Neural cell (in vitro differentiated cells): ENCODE data around the gene BRD7. TPM values are rescaled to one million over a fixed set of nuclear protein-coding genes. Genes with fewer than 3 reads are reported as not detected.

Experiments used
- H2AFZ ChIP-seq: fragments of 200-600, 300-800 bp; sonication (generic), shearing (Covaris generic); 2 replicates; pipeline ENCODE4 v1.6.0; 2014; ENCODE audit warnings: low read depth, mild to moderate bottlenecking, antibody characterized with exemption, low read length, moderate library complexity
- H3F3A ChIP-seq: fragments of 200-600 bp; shearing (Covaris generic); 2 replicates; pipeline ENCODE4 v1.6.1; 2016; ENCODE audit warnings: mild to moderate bottlenecking, moderate library complexity, mixed read lengths, antibody characterized with exemption, low read length; ENCODE audit not compliant: insufficient read depth, poor library complexity, severe bottlenecking
- H3K27ac ChIP-seq: fragments of 200-600, 300-800 bp; sonication (generic), shearing (Covaris generic); 2 replicates; pipeline ENCODE4 v1.5.1; 2014; ENCODE audit warnings: mild to moderate bottlenecking, low read length, moderate library complexity
- H3K27me3 ChIP-seq: fragments of 300-800, 200-600 bp; sonication (generic), shearing (Covaris generic); 2 replicates; pipeline ENCODE4 v1.6.0; 2014; ENCODE audit warnings: mild to moderate bottlenecking, low read depth, low read length, moderate library complexity; ENCODE audit not compliant: insufficient read depth
- H3K36me3 ChIP-seq: fragments of 300-800, 200-600 bp; sonication (generic), shearing (Covaris generic); 2 replicates; pipeline ENCODE4 v1.5.1; 2014; ENCODE audit warnings: mild to moderate bottlenecking, antibody characterized with exemption, low read length, moderate library complexity; ENCODE audit not compliant: insufficient read depth
- H3K4me2 ChIP-seq: fragments of 300-800, 200-600 bp; sonication (generic), shearing (Covaris generic); 2 replicates; pipeline ENCODE4 v1.6.0; 2014; ENCODE audit warnings: mild to moderate bottlenecking, low read length
- H3K4me3 ChIP-seq: fragments of 300-800, 200-600 bp; sonication (generic), shearing (Covaris generic); 2 replicates; pipeline ENCODE4 v1.5.1; 2014; ENCODE audit warnings: mild to moderate bottlenecking, low read length, moderate library complexity
- H3K79me2 ChIP-seq: fragments of 200-600 bp; shearing (Covaris generic); replicated peaks from 2 replicates; pipeline ENCODE4 v1.6.0; 2014; ENCODE audit warnings: mild to moderate bottlenecking, low read length, moderate library complexity; ENCODE audit not compliant: insufficient read depth
- H3K9ac ChIP-seq: fragments of 300-800, 200-600 bp; sonication (generic), shearing (Covaris generic); 2 replicates; pipeline ENCODE4 v1.6.1; 2016; ENCODE audit warnings: mild to moderate bottlenecking, low read length, mixed read lengths
- H3K9me2 ChIP-seq: fragments of 200-600 bp; shearing (Covaris generic); 2 replicates; pipeline ENCODE4 v1.6.1; 2016; ENCODE audit warnings: mild to moderate bottlenecking, low read length, mixed read lengths; ENCODE audit not compliant: insufficient read depth
- H3K9me3 ChIP-seq: fragments of 200-600, 300-800 bp; sonication (generic), shearing (Covaris generic); 2 replicates; pipeline ENCODE4 v1.6.1; 2016; ENCODE audit warnings: mild to moderate bottlenecking, mixed run types, low read length, moderate library complexity, mixed read lengths
- H4K20me1 ChIP-seq: fragments of 200-600 bp; shearing (Covaris generic); 2 replicates; pipeline ENCODE4 v1.6.1; 2016; ENCODE audit warnings: mild to moderate bottlenecking, mixed run types; ENCODE audit not compliant: insufficient read depth
- EP300 ChIP-seq: fragments of 450-650 bp; conservative IDR thresholded peaks from 2 replicates; pipeline ENCODE4 v1.6.1; 2014; ENCODE audit warnings: antibody characterized with exemption, mild to moderate bottlenecking, moderate library complexity; ENCODE audit not compliant: poor library complexity, severe bottlenecking
- EZH2 ChIP-seq: fragments of 200-600, 300-800 bp; shearing (Covaris generic), sonication (generic); IDR thresholded peaks from 2 replicates; pipeline ENCODE4 v1.6.1; 2014; ENCODE audit warnings: antibody characterized with exemption, low read length, borderline replicate concordance, mild to moderate bottlenecking; ENCODE audit not compliant: insufficient read depth, poor library complexity, severe bottlenecking
- MXI1 ChIP-seq: fragments of 450-650 bp; conservative IDR thresholded peaks from 2 replicates; pipeline ENCODE4 v1.6.1; 2014; ENCODE audit warnings: antibody characterized with exemption, mild to moderate bottlenecking; ENCODE audit not compliant: poor library complexity, severe bottlenecking
- POLR2AphosphoS5 ChIP-seq: IDR thresholded peaks from 2 replicates; pipeline ENCODE4 v1.6.1; 2012
- RAD21 ChIP-seq: fragments of 450-650 bp; conservative IDR thresholded peaks from 2 replicates; pipeline ENCODE4 v1.6.1; 2014; ENCODE audit warnings: antibody characterized with exemption, mild to moderate bottlenecking, moderate library complexity
- SMC3 ChIP-seq: fragments of 450-650 bp; conservative IDR thresholded peaks from 2 replicates; pipeline ENCODE4 v1.6.1; 2014; ENCODE audit warnings: antibody characterized with exemption, mild to moderate bottlenecking, moderate library complexity; ENCODE audit not compliant: poor library complexity
- TAF1 ChIP-seq: IDR thresholded peaks from 2 replicates; pipeline ENCODE4 v1.6.1; 2012; ENCODE audit warnings: low read depth
- polyA plus RNA-seq: library from polyadenylated mRNA; depleted of rRNA; stranded (reverse); fragments of >200 nt; gene quantifications from 2 replicates; pipeline ENCODE4 v1.2.3, GENCODE V29; 2014
- TF ChIP-seq, protein P1 (sequence below): IDR thresholded peaks from 2 replicates; pipeline ENCODE4 v1.6.1; 2012; ENCODE audit warnings: borderline replicate concordance
- TF ChIP-seq, protein P2 (sequence below): fragments of 450-650 bp; IDR thresholded peaks from 2 replicates; pipeline ENCODE4 v1.5.1; 2014; ENCODE audit warnings: antibody characterized with exemption, mild to moderate bottlenecking, moderate library complexity; ENCODE audit not compliant: poor library complexity, severe bottlenecking

BRD7 gene
- polyA plus RNA-seq, 1 donor from 2014 or later: 57.2 TPM

DNA sequence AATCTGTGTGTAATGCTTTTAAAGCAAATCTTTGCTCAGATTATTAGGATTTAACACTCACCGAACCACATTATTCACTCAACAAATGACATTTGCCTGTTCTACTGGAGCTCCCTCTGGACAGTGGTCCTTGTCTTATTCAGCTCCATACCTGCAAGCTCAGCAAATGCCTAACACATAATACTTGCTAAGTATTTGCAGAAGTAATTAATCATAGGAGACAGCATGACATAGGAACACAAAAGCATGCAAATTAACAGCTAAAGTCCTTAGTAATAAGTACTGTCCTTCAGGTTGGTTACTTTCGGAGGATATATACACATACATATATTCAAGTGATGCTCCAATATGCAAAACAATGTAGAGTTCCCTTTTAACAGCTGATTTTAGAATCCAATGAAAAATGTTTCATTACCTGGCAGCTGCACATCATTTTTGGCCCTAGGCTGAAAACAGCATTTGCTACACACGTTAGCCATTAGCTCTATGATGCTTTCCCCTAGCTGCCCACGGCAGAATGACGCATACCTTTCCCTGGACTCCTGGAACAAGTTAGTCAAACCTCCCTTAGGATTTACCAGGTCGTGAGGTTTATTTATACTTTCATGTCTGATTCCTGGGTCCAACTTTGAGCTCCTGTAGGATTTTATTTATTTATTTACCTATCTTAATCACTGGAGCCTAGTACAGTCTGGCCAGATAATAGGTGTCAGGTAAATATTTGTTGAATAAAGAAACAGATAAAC is 8.6 kb downstream of the BRD7 start:
- TF ChIP-seq EZH2: no peak
- no peak for TF ChIP-seq TAF1
- TF ChIP-seq RAD21: no peak
- TF ChIP-seq, protein P1, sequence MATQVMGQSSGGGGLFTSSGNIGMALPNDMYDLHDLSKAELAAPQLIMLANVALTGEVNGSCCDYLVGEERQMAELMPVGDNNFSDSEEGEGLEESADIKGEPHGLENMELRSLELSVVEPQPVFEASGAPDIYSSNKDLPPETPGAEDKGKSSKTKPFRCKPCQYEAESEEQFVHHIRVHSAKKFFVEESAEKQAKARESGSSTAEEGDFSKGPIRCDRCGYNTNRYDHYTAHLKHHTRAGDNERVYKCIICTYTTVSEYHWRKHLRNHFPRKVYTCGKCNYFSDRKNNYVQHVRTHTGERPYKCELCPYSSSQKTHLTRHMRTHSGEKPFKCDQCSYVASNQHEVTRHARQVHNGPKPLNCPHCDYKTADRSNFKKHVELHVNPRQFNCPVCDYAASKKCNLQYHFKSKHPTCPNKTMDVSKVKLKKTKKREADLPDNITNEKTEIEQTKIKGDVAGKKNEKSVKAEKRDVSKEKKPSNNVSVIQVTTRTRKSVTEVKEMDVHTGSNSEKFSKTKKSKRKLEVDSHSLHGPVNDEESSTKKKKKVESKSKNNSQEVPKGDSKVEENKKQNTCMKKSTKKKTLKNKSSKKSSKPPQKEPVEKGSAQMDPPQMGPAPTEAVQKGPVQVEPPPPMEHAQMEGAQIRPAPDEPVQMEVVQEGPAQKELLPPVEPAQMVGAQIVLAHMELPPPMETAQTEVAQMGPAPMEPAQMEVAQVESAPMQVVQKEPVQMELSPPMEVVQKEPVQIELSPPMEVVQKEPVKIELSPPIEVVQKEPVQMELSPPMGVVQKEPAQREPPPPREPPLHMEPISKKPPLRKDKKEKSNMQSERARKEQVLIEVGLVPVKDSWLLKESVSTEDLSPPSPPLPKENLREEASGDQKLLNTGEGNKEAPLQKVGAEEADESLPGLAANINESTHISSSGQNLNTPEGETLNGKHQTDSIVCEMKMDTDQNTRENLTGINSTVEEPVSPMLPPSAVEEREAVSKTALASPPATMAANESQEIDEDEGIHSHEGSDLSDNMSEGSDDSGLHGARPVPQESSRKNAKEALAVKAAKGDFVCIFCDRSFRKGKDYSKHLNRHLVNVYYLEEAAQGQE: no peak
- no peak for TF ChIP-seq MXI1
- TF ChIP-seq POLR2AphosphoS5: no peak
- no peak for TF ChIP-seq EP300
- TF ChIP-seq SMC3: no peak
- TF ChIP-seq, protein P2, sequence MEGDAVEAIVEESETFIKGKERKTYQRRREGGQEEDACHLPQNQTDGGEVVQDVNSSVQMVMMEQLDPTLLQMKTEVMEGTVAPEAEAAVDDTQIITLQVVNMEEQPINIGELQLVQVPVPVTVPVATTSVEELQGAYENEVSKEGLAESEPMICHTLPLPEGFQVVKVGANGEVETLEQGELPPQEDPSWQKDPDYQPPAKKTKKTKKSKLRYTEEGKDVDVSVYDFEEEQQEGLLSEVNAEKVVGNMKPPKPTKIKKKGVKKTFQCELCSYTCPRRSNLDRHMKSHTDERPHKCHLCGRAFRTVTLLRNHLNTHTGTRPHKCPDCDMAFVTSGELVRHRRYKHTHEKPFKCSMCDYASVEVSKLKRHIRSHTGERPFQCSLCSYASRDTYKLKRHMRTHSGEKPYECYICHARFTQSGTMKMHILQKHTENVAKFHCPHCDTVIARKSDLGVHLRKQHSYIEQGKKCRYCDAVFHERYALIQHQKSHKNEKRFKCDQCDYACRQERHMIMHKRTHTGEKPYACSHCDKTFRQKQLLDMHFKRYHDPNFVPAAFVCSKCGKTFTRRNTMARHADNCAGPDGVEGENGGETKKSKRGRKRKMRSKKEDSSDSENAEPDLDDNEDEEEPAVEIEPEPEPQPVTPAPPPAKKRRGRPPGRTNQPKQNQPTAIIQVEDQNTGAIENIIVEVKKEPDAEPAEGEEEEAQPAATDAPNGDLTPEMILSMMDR: no peak
- Histone ChIP-seq H3K9ac (no peak overlapping the region), H2AFZ (no peak overlapping the region), H3K27me3 (no peaks in the 10 kb centered on the region), H3K4me3 (no peak overlapping the region), H3F3A (no peaks in the 10 kb centered on the region), H3K4me2 (no peak overlapping the region), H3K27ac (no peak overlapping the region), H3K9me2 (no peaks in the 10 kb centered on the region), H3K79me2 (peaks cover 15% of the 10 kb centered on the region), H3K36me3 (peaks cover 7% of the 10 kb centered on the region), H4K20me1 (no peaks in the 10 kb centered on the region), H3K9me3 (no peaks in the 10 kb centered on the region)

DNA sequence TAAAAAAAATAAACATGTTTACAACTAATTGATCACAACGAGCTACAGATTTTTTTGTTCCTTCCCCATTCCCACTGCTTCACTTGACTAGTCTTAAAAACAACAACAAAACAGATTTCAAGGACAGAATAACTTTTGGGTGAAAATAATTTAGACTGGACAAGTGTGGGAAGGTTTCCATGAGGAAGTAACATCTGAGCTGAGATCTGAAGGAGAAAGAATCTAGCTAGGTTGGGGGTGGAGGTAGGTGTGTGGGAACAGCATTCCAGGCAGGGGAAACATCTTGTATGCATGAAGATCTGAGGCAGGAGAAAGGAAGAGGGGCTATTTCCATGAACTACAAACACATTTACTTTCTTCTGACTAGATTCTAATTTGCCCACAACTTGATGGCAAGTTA is 9.2 kb downstream of the BRD7 start:
- no peaks in the 10 kb centered on the region for H3K9me2 ChIP-seq
- H3K27ac ChIP-seq: no peak overlapping the region
- no peak for TF ChIP-seq MXI1
- TF ChIP-seq EZH2: no peak
- no peak for TF ChIP-seq EP300
- no peak for TF ChIP-seq TAF1
- no peak for TF ChIP-seq SMC3
- TF ChIP-seq, protein P2: no peak
- TF ChIP-seq, protein P1: no peak
- no peak for TF ChIP-seq RAD21
- no peak for TF ChIP-seq POLR2AphosphoS5
- no peak overlapping the region for H3K4me2 ChIP-seq
- no peaks in the 10 kb centered on the region for H3K27me3 ChIP-seq
- peaks cover 6% of the 10 kb centered on the region for H3K36me3 ChIP-seq
- no peaks in the 10 kb centered on the region for H3K9me3 ChIP-seq
- no peak overlapping the region for H3K9ac ChIP-seq
- H3K79me2 ChIP-seq: peaks cover 11% of the 10 kb centered on the region
- H2AFZ ChIP-seq: no peak overlapping the region
- H3F3A ChIP-seq: no peaks in the 10 kb centered on the region
- H4K20me1 ChIP-seq: no peaks in the 10 kb centered on the region
- H3K4me3 ChIP-seq: no peak overlapping the region
